ENCODE data around the gene NUP37. TPM values are rescaled to one million over a fixed set of nuclear protein-coding genes. Genes with fewer than 3 reads are reported as not detected.

NUP37 gene
- total and polyA plus RNA-seq, 2 of the 13 experiments (the other 11 are each of a cell fraction or from before 2014, with no cell fraction given), result 50.6 to 80.1 TPM

GRCh38 chr12:102063069-102063468, 56.8 kb downstream of the NUP37 start:
- CTCF ChIA-PET (ENCODE audit: low intra/inter-chr PET ratio, low total read pairs), result no interaction called here
- Histone ChIP-seq H3K4me3 (replicated peaks in 1 of 3; ENCODE audit: insufficient read depth in 1 of 3, low read depth in 2 of 3, low read length in 3 of 3) (no peak overlapping the region), H3K27me3 (ENCODE audit: control insufficient read depth in 1 of 2, insufficient read depth in 2 of 2, low read length in 2 of 2) (no peaks in the 10 kb centered on the region; a peak in 1 of 5 replicates), H3K9ac (ENCODE audit: insufficient read depth, low read depth, low read length) (no peak overlapping the region), H4K20me1 (ENCODE audit: insufficient read depth, low read length) (no peaks in the 10 kb centered on the region), H3K27ac (ENCODE audit: extremely low read length, insufficient read depth, low read length) (no peak overlapping the region), H3K4me1 (ENCODE audit: insufficient read depth, low read length) (peaks cover 42% of the 10 kb centered on the region), H3K79me2 (ENCODE audit: insufficient read depth, low read length) (no peaks in the 10 kb centered on the region), H2AFZ (ENCODE audit: low read length) (no peak overlapping the region), H3K36me3 (replicated peaks in 1 of 2; ENCODE audit: control insufficient read depth in 1 of 2, insufficient read depth in 2 of 2, low read length in 2 of 2) (no peaks in the 10 kb centered on the region), H3K4me2 (ENCODE audit: low read depth, low read length) (peak overlapping the region; percentile 77; the same call in 1 of the 2 replicates), H3K9me3 (ENCODE audit: low read length) (no peaks in the 10 kb centered on the region)
- ATAC-seq (no peak), FAIRE-seq (no peak), DNase-seq (ENCODE audit: low spot score) (peak; percentile 35)
- BruUV-seq (replicated peaks), result no TSS peak
- in situ Hi-C loops (cut with HindIII; ENCODE audit: extremely low pct_ligation_motif_present, low pct_unique_long_range_greater_than_20kb), result no loop called here
- WGBS (ENCODE audit: low lambda C conversion rate), result 71% methylated on average over 3 of the region's 3 CpGs
- intact Hi-C loops (cut with micrococcal nuclease; ENCODE audit: unreplicated experiment), result loop anchor here (5.0 kb wide), 1 partner anchor 116 kb away; no protein-coding TSS in a partner anchor
- POLR2A ChIA-PET, result no interaction called here
- TF ChIP-seq NAIF1 (CRISPR knock-in tag; IDR thresholded peaks at IDR 0.05; ENCODE audit: borderline replicate concordance), result no peak
- TF ChIP-seq MZF1 (CRISPR knock-in tag; IDR thresholded peaks at IDR 0.05; ENCODE audit: borderline replicate concordance), result no peak
- no peak for TF ChIP-seq SNAI1 (CRISPR knock-in tag; IDR thresholded peaks at IDR 0.05; ENCODE audit: borderline replicate concordance)
- TF ChIP-seq HMGXB3 (CRISPR knock-in tag; IDR thresholded peaks at IDR 0.05; ENCODE audit: borderline replicate concordance), result peak; percentile 78
- TF ChIP-seq HMGA1 (CRISPR knock-in tag; conservative IDR thresholded peaks at IDR 0.05), result no peak
- peak; percentile 39; the same call in 1 of the 2 replicates for TF ChIP-seq RFX5 (IDR thresholded peaks at IDR 0.05; ENCODE audit: low read depth, low read length)
- TF ChIP-seq HOXA5 (CRISPR knock-in tag; IDR thresholded peaks at IDR 0.05), result no peak
- TF ChIP-seq ARNTL (CRISPR knock-in tag; IDR thresholded peaks at IDR 0.05), result no peak
- no peak for TF ChIP-seq ZNF530 (CRISPR knock-in tag; IDR thresholded peaks at IDR 0.05; ENCODE audit: low read depth)
- TF ChIP-seq NFYB (CRISPR knock-in tag; IDR thresholded peaks at IDR 0.05), result peak; percentile 56
- no peak for TF ChIP-seq REST (IDR thresholded peaks at IDR 0.05; ENCODE audit: borderline replicate concordance in 1 of 2, low read depth in 1 of 2, low read length in 2 of 2)
- peak; percentile 51 for TF ChIP-seq NFYC (CRISPR knock-in tag; IDR thresholded peaks at IDR 0.05)
- no peak for TF ChIP-seq GFI1 (CRISPR knock-in tag; IDR thresholded peaks at IDR 0.05; ENCODE audit: borderline replicate concordance)
- no peak for TF ChIP-seq KAT8 (CRISPR knock-in tag; IDR thresholded peaks at IDR 0.05)
- TF ChIP-seq PHF20 (CRISPR knock-in tag; IDR thresholded peaks at IDR 0.05), result no peak
- no peak for TF ChIP-seq ZNF564 (CRISPR knock-in tag; IDR thresholded peaks at IDR 0.05)
- no peak for TF ChIP-seq XBP1 (CRISPR knock-in tag; IDR thresholded peaks at IDR 0.05)
